ENCODE data around the gene VPS13A. TPM values are rescaled to one million over a fixed set of nuclear protein-coding genes. Genes with fewer than 3 reads are reported as not detected.
"Not testable (repeated sequence)": the region's sequence is repeated elsewhere in the genome, so short reads cannot be mapped to it uniquely, and the experiment has no call there.

Gene VPS13A
- total RNA-seq, 1 donor from 2014 or later: 29.3 TPM

GRCh38 chr9:77384406-77384805, 207.1 kb downstream of the VPS13A start:
- H3K4me1 Mint-ChIP-seq: no peaks in the 10 kb centered on the region
- no peak overlapping the region for H3K4me3 Mint-ChIP-seq
- no peaks in the 10 kb centered on the region for H3K9me3 Mint-ChIP-seq
- H3K36me3 Mint-ChIP-seq (ENCODE audit: low read depth): peaks cover 4% of the 10 kb centered on the region
- TF ChIP-seq CTCF (conservative IDR thresholded peaks at IDR 0.05): no peak
- no peak overlapping the region for H3K27ac Mint-ChIP-seq (ENCODE audit: unreplicated experiment)
- no peak for DNase-seq (ENCODE audit: low read depth, low spot score)
- H3K27me3 Mint-ChIP-seq (ENCODE audit: low read depth): no peaks in the 10 kb centered on the region

- H3K27me3 Mint-ChIP-seq (ENCODE audit: low read depth): no peaks in the 10 kb centered on the region
- no peaks in the 10 kb centered on the region for H3K9me3 Mint-ChIP-seq
- H3K27ac Mint-ChIP-seq (ENCODE audit: unreplicated experiment): no peak overlapping the region
- H3K4me3 Mint-ChIP-seq: no peak overlapping the region
- peaks cover 4% of the 10 kb centered on the region for H3K36me3 Mint-ChIP-seq (ENCODE audit: low read depth)
- TF ChIP-seq CTCF (conservative IDR thresholded peaks at IDR 0.05): no peak
- DNase-seq (ENCODE audit: low read depth, low spot score): no peak
- H3K4me1 Mint-ChIP-seq: no peaks in the 10 kb centered on the region
Measured at GRCh38 chr9:77386187-77386586, 208.9 kb downstream of the VPS13A start.

- no peak overlapping the region for H3K4me3 Mint-ChIP-seq
- peaks cover 7% of the 10 kb centered on the region for H3K36me3 Mint-ChIP-seq (ENCODE audit: low read depth)
- no peaks in the 10 kb centered on the region for H3K4me1 Mint-ChIP-seq
- H3K27me3 Mint-ChIP-seq (ENCODE audit: low read depth): no peaks in the 10 kb centered on the region
- no peak for TF ChIP-seq CTCF (conservative IDR thresholded peaks at IDR 0.05)
- no peak overlapping the region for H3K27ac Mint-ChIP-seq (ENCODE audit: unreplicated experiment)
- DNase-seq (ENCODE audit: low read depth, low spot score): no peak
- H3K9me3 Mint-ChIP-seq: peaks cover 6% of the 10 kb centered on the region
Measured at GRCh38 chr9:77391834-77392233, 214.5 kb downstream of the VPS13A start.

- H3K4me3 Mint-ChIP-seq: no peak overlapping the region
Measured at GRCh38 chr9:77392328-77392727, 215.0 kb downstream of the VPS13A start.

GRCh38 chr9:77398581-77398980, 221.2 kb downstream of the VPS13A start:
- H3K4me3 Mint-ChIP-seq; H3K9me3 Mint-ChIP-seq; H3K36me3 Mint-ChIP-seq (ENCODE audit: low read depth); H3K4me1 Mint-ChIP-seq; H3K27ac Mint-ChIP-seq (ENCODE audit: unreplicated experiment); DNase-seq (ENCODE audit: low read depth, low spot score); H3K27me3 Mint-ChIP-seq (ENCODE audit: low read depth): not testable (repeated sequence)

More at GRCh38 chr9:77392328-77392727, 215.0 kb downstream of the VPS13A start:
- peaks cover 7% of the 10 kb centered on the region for H3K36me3 Mint-ChIP-seq (ENCODE audit: low read depth)
- peaks cover 6% of the 10 kb centered on the region for H3K9me3 Mint-ChIP-seq
- no peak overlapping the region for H3K27ac Mint-ChIP-seq (ENCODE audit: unreplicated experiment)
- no peaks in the 10 kb centered on the region for H3K27me3 Mint-ChIP-seq (ENCODE audit: low read depth)
- TF ChIP-seq CTCF (conservative IDR thresholded peaks at IDR 0.05): no peak
- no peaks in the 10 kb centered on the region for H3K4me1 Mint-ChIP-seq
- DNase-seq (ENCODE audit: low read depth, low spot score): no peak

GRCh38 chr9:77399964-77400363, 222.6 kb downstream of the VPS13A start:
- H3K27me3 Mint-ChIP-seq (ENCODE audit: low read depth): no peaks in the 10 kb centered on the region

More at GRCh38 chr9:77399964-77400363, 222.6 kb downstream of the VPS13A start:
- no peak for DNase-seq (ENCODE audit: low read depth, low spot score)
- Mint-ChIP-seq H3K27ac (ENCODE audit: unreplicated experiment) (no peak overlapping the region), H3K36me3 (ENCODE audit: low read depth) (peaks cover 4% of the 10 kb centered on the region), H3K9me3 (no peaks in the 10 kb centered on the region), H3K4me1 (no peaks in the 10 kb centered on the region), H3K4me3 (no peak overlapping the region)
- TF ChIP-seq CTCF (conservative IDR thresholded peaks at IDR 0.05): no peak
